HL-60 (cell line): Measurements from ENCODE around the gene GDF15.

Experiments used
- DNase-seq, 2 experiments: peaks; one replicate each; pipeline ENCODE4 v3.0.0-alpha.2; 2010 to 2020; ENCODE audit warnings: low read depth in 1 of 2, low spot score in 1 of 2
- H3K27ac ChIP-seq: fragments of 250-450 bp; sonication (Bioruptor Pico); replicated peaks from 2 replicates; pipeline ENCODE4 v1.5.1; 2020; ENCODE audit warnings: mild to moderate bottlenecking, moderate library complexity
- H3K27me3 ChIP-seq: fragments of 250-450 bp; sonication (Bioruptor Pico); 2 replicates; pipeline ENCODE4 v1.5.1; 2021; ENCODE audit warnings: mild to moderate bottlenecking, moderate library complexity; ENCODE audit not compliant: insufficient read depth, poor library complexity, severe bottlenecking
- H3K4me3 ChIP-seq: replicated peaks from 2 replicates; pipeline ENCODE4 v1.5.1; 2011; ENCODE audit warnings: mild to moderate bottlenecking, control low read depth, low read length; ENCODE audit not compliant: insufficient read depth
- GABPA ChIP-seq: IDR thresholded peaks from 2 replicates; pipeline ENCODE4 v1.6.1; 2012; ENCODE audit warnings: low read depth
- POLR2AphosphoS5 ChIP-seq: IDR thresholded peaks from 2 replicates; pipeline ENCODE4 v1.6.1; 2012; ENCODE audit warnings: low read depth
- SPI1 ChIP-seq: IDR thresholded peaks from 2 replicates; pipeline ENCODE4 v1.6.1; 2012; ENCODE audit warnings: low read depth, mild to moderate bottlenecking, borderline replicate concordance
- TF ChIP-seq, protein P1 (sequence below): IDR thresholded peaks from one replicate; pipeline ENCODE4 v1.5.1; 2011; ENCODE audit warnings: low read length, control low read depth, inconsistent platforms; ENCODE audit not compliant: insufficient read depth
- TF ChIP-seq, protein P2 (sequence below): IDR thresholded peaks from 2 replicates; pipeline ENCODE4 v1.6.1; 2012; ENCODE audit warnings: low read depth; ENCODE audit not compliant: insufficient replicate concordance

GDF15 gene

DNA sequence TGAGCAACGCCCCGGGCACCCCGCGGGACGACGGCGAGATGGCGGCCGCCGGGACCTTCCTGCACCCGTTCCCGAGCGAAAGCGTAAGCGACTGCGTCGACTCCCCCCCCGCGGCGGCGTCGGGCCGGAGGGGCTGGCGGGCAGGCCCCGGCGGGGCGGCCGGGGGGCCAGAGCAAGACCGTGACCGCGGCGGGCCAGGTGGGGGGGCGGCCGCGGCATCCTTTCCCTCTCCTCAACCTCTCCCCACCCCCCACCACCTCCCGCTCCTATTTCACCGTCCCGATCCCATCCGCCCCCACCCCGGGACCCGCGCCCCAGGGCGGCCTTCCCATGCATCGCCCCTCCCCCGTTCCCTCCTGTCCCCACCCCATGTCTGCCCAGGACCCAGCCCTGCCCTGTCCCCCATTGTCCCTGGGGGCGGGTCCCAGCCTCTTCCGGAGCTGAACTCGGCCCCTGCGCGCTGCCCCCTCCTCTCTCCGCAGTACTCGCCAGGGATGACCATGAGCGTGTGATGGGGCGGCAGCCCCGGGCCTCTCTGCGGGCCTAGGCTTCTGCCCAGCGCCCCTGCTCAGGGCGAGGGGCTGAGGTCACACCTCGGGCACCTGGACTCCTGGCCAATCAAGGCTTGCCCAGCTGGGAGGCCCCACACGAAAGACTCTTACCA lies 47.9 kb downstream of the GDF15 start:
- Histone ChIP-seq H3K4me3 (no peak overlapping the region), H3K27ac (no peak overlapping the region), H3K27me3 (peaks cover 4% of the 10 kb centered on the region)
- TF ChIP-seq SPI1: no peak
- TF ChIP-seq, protein P1, sequence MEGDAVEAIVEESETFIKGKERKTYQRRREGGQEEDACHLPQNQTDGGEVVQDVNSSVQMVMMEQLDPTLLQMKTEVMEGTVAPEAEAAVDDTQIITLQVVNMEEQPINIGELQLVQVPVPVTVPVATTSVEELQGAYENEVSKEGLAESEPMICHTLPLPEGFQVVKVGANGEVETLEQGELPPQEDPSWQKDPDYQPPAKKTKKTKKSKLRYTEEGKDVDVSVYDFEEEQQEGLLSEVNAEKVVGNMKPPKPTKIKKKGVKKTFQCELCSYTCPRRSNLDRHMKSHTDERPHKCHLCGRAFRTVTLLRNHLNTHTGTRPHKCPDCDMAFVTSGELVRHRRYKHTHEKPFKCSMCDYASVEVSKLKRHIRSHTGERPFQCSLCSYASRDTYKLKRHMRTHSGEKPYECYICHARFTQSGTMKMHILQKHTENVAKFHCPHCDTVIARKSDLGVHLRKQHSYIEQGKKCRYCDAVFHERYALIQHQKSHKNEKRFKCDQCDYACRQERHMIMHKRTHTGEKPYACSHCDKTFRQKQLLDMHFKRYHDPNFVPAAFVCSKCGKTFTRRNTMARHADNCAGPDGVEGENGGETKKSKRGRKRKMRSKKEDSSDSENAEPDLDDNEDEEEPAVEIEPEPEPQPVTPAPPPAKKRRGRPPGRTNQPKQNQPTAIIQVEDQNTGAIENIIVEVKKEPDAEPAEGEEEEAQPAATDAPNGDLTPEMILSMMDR: no peak
- no peak for TF ChIP-seq GABPA
- no peak for TF ChIP-seq POLR2AphosphoS5
- TF ChIP-seq, protein P2, sequence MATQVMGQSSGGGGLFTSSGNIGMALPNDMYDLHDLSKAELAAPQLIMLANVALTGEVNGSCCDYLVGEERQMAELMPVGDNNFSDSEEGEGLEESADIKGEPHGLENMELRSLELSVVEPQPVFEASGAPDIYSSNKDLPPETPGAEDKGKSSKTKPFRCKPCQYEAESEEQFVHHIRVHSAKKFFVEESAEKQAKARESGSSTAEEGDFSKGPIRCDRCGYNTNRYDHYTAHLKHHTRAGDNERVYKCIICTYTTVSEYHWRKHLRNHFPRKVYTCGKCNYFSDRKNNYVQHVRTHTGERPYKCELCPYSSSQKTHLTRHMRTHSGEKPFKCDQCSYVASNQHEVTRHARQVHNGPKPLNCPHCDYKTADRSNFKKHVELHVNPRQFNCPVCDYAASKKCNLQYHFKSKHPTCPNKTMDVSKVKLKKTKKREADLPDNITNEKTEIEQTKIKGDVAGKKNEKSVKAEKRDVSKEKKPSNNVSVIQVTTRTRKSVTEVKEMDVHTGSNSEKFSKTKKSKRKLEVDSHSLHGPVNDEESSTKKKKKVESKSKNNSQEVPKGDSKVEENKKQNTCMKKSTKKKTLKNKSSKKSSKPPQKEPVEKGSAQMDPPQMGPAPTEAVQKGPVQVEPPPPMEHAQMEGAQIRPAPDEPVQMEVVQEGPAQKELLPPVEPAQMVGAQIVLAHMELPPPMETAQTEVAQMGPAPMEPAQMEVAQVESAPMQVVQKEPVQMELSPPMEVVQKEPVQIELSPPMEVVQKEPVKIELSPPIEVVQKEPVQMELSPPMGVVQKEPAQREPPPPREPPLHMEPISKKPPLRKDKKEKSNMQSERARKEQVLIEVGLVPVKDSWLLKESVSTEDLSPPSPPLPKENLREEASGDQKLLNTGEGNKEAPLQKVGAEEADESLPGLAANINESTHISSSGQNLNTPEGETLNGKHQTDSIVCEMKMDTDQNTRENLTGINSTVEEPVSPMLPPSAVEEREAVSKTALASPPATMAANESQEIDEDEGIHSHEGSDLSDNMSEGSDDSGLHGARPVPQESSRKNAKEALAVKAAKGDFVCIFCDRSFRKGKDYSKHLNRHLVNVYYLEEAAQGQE: no peak
- DNase-seq: no peak

DNA sequence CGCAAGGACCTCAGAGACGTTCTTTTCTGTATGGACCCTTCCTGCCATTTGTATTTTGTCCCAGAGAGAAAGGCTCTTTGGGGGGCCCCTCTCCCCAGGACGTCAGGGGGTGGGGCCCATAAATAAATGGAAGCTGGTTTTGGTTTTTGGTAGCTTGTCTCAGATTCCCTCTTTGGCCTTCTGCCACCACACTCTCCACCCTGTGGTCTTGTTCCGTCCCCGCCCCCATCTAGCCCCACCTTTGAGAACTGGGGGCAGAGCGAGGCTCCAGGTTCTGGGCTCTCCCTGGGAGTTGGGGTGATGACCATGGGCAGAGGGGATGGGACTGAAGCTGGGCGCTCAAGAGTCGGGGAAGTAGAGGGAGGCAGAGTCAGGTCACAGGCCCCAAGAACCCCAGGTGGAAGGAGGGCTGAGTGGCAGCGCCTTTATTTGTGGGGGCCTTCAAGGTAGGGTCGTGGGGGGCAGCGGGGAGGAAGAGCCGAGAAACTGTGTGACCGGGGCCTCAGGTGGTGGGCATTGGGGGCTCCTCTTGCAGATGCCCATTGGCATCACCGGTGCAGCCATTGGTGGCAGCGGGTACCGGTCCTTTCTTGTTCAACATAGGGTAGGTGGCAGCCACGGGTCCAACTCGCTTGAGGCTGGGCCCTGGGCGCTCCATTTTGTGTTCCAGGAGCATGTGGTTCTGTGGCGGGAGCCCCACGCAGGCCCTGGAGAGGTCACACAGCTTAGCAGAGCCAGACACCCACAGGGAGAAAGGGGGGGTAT lies 48.6 kb downstream of the GDF15 start:
- Histone ChIP-seq H3K27ac (no peak overlapping the region), H3K4me3 (no peak overlapping the region), H3K27me3 (peaks cover 4% of the 10 kb centered on the region)
- TF ChIP-seq, protein P1: no peak
- TF ChIP-seq SPI1: no peak
- TF ChIP-seq, protein P2: no peak
- TF ChIP-seq POLR2AphosphoS5: no peak
- TF ChIP-seq GABPA: no peak
- no peak for DNase-seq

DNA sequence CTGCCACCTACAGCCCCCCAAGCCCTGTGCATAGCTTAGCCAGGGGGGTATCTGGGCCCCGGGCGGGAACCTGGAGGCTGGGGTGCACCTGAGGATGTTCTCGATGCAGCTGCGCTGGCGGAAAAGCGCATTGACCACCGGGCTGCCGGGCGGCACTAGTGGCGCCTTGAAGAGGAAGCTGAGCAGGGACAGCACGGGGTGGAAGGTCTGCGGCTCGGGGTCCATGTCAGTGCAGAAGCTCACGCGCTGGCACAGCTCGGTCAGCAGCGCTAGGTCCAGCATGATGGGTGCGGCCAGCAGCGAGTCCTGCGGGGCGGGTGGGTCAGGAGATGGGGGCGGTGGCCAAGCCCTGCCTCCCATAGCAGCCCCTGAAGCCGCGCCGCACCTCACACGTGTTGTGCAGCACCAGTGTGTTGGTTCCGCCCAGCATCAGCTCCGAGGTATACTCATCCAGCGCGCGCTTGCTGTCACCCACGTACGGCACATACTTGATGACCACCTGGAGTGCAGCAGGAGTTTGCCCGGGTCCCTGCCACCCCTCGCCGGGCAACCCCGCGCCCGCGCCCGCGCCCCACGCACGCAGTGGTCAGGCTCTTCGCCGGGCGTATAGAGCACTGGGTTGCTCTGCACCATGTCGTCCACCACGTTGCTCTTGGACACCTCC lies 49.4 kb downstream of the GDF15 start:
- no peak for DNase-seq
- no peak overlapping the region for H3K4me3 ChIP-seq
- TF ChIP-seq GABPA (no peak), SPI1 (no peak), POLR2AphosphoS5 (no peak)
- TF ChIP-seq, protein P2: no peak
- TF ChIP-seq, protein P1: no peak
- peaks cover 4% of the 10 kb centered on the region for H3K27me3 ChIP-seq
- H3K27ac ChIP-seq: no peak overlapping the region
